GM21786 (cell line): ENCODE measurements around the gene STUM.

Experiments
- ATAC-seq: cut with Tn5 transposase; IDR thresholded peaks from one replicate; pipeline ENCODE4 v1.9.1; 2021; ENCODE audit not compliant: unreplicated experiment

Gene STUM

GRCh38 chr1:226560243-226560642 lies 11.7 kb downstream of the STUM start:
- no peak for ATAC-seq

GRCh38 chr1:226562989-226563388 lies 14.4 kb downstream of the STUM start:
- ATAC-seq: no peak

GRCh38 chr1:226563666-226564065 lies 15.1 kb downstream of the STUM start:
- no peak for ATAC-seq

- no peak for ATAC-seq
Measured at GRCh38 chr1:226565476-226565875, 16.9 kb downstream of the STUM start.

GRCh38 chr1:226566234-226566633 lies 17.7 kb downstream of the STUM start:
- no peak for ATAC-seq

GRCh38 chr1:226566760-226567159 lies 18.2 kb downstream of the STUM start:
- ATAC-seq: no peak

- no peak for ATAC-seq
Measured at GRCh38 chr1:226568077-226568831, 19.7 kb downstream of the STUM start.

GRCh38 chr1:226568975-226569741 lies 20.6 kb downstream of the STUM start:
- no peak for ATAC-seq

- no peak for ATAC-seq
Measured at GRCh38 chr1:226569879-226570547, 21.4 kb downstream of the STUM start.

- no peak for ATAC-seq
Measured at GRCh38 chr1:226571893-226572292, 23.3 kb downstream of the STUM start.

- no peak for ATAC-seq
Measured at GRCh38 chr1:226572325-226572726, 23.8 kb downstream of the STUM start.

- no peak for ATAC-seq
Measured at GRCh38 chr1:226574044-226574443, 25.5 kb downstream of the STUM start.

GRCh38 chr1:226574591-226575435 lies 26.2 kb downstream of the STUM start:
- ATAC-seq: no peak

- no peak for ATAC-seq
Measured at GRCh38 chr1:226575436-226575720, 26.8 kb downstream of the STUM start.

- ATAC-seq: no peak
Measured at GRCh38 chr1:226575739-226576378, 27.3 kb downstream of the STUM start.

GRCh38 chr1:226576601-226577000 lies 28.0 kb downstream of the STUM start:
- no peak for ATAC-seq

GRCh38 chr1:226577401-226578180 lies 29.0 kb downstream of the STUM start:
- ATAC-seq: no peak

- no peak for ATAC-seq
Measured at GRCh38 chr1:226578946-226579578, 30.5 kb downstream of the STUM start.

GRCh38 chr1:226579781-226580323 lies 31.3 kb downstream of the STUM start:
- ATAC-seq: no peak
